Measurements from ENCODE around the gene FNDC5.

The FNDC5 gene

GRCh38 chr1:32864375-32865019, 6.2 kb downstream of the FNDC5 start:
- DNase-seq (ENCODE audit: low spot score): no peak

- no peak for DNase-seq (ENCODE audit: low spot score)
These were observed 6.8 kb downstream of the FNDC5 start for GRCh38 chr1:32863881-32864245.

- DNase-seq (ENCODE audit: low spot score): no peak
These were observed 7.4 kb downstream of the FNDC5 start for GRCh38 chr1:32863218-32863880.

- no peak for DNase-seq (ENCODE audit: low spot score)
These were observed 8.6 kb downstream of the FNDC5 start for GRCh38 chr1:32861904-32862695.

GRCh38 chr1:32860566-32860965, 10.1 kb downstream of the FNDC5 start:
- no peak for DNase-seq (ENCODE audit: low spot score)

GRCh38 chr1:32859915-32860314, 10.8 kb downstream of the FNDC5 start:
- no peak for DNase-seq (ENCODE audit: low spot score)

DNA sequence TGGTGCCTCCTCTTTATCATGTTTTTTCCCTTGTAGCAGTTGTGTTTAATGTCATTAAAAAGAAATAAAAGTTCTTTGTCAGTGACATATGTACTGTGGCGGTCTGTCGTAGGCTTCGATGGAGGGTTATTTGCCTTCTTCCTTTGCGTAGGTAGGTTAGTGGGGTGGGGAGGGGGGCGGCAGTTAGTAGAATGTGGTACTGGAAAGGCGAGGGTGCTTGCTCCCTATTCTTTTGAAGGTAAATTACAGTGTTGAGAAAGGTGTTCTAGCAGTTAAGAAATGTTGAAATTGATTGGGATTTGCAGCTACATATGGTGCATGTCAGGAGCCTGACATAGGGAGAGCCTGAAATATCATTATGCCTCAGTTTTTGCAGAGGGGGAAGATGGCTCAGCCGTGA, 11.9 kb downstream of the FNDC5 start:
- DNase-seq (ENCODE audit: low spot score): no peak

GRCh38 chr1:32858136-32858535, 12.6 kb downstream of the FNDC5 start:
- no peak for DNase-seq (ENCODE audit: low spot score)

DNA sequence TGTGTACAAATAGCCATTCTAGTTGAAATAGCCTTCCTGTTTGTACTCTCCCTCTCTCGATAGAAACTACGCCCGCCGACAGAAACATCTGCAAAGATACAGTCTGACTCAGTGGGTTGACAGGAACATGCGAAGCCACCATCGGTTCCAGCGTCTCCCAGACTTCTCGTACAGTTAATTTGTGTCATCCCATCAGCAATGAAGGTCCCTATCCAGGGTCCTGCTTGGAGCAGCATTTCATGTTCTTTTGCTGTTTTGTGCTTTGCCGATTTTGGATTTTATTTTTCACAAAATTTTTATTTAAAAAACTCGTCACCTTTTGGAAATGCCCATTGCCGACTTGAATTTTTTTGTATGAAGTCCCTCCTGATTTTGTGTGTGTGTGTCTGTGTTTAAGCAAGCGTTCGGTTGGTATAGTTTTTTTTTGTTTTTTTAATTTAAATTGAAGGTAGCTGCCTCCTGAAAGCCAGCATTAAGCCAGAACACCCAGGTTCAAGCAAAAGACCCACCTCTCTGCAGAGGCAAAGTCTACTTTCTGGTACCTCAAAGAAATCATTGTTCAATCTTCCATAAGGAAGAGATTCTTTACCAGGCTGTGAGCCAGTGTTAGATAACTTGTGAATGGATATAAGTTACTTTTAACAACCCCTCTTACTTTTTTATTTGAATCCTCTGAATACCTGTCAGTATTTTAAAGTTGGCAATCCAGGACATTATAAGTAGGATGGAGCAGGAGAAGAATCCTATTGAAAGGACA, 14.7 kb downstream of the FNDC5 start:
- DNase-seq (ENCODE audit: low spot score): no peak

DNA sequence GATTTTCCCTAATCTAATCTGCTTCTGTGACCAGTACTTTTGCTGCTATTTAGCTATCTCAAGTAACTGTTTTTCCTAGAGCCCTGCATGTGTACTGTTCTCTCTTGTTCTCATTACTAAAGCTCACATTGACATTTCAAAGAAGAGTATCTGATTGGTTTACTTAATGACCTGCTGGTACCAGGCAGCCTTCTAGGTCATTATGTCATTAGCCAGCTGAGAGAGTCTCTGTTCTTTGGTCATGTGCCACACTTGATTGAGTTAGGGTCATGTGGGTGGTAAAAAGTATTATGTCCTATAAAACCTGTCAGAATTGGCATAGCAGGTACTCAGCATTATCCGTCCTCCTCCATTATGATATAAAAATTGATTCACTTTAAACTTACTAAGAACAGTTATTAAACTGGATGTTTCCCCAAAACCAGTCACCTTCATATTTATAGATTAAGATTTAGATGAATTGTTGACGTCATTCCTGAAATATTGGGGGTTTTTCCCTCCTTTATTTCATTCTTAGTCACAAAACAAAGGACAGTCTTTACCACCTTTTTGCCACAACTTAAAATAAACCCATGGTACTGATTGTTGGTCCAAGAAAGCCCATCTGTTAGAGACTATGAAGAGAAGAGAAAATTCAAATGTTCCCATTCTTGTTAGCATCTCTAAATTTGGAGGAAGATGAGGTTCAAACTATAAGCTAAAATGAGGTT, 22.2 kb downstream of the FNDC5 start:
- DNase-seq (ENCODE audit: low spot score): no peak

DNA sequence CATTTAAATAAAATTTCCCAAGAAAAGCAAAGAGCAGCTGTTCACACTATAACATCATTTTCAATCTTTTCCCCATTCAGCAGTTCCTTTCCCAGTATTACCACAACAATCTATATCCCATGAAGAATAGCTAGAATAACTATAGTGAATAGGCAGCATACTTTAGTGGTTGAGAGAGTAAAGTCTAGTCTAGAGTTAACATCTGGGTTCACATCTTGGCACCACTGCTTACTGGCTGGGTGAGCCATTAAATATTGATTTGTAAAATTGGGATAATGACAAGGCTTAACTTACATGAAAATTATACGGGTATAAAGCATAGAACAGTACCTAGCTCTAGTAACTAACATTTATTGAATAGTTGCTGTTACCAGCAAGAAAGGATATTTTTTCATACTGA, 38.8 kb downstream of the FNDC5 start:
- no peak for DNase-seq (ENCODE audit: low spot score)

DNA sequence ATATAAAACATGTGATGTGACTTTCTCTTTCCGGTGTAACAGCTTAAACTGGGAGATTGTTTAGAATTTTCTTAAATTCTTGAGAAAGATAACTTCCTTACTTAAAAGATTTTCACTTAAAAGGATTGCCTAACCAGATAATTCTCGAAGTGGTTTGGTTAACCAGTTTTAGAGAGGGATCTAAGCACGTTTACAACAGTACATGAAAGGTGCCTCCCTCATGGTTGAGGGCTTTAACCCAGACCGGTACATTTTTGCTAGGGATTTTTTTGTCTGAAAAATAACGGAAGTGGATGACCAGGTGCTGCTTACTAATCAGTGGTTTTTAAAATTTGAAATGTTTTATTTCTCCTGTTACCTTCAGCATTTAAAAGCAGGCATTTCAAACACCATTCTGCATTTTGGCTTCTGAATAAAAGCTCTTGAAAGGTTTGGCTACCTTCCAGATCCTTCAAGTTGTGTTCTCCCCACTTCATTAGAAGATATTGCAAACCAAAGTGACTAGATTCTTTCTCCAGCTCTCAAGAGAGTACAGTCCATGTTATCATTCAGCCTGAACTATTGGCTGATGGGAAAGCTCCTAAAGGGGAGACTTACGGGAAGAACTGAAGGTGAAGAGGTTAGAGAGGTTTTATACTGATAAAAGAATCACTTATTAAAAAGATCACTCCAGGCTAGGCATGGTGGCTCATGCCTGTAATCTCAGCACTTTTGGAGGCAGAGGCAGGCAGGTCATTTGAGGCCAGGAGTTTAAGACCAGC, 40.4 kb downstream of the FNDC5 start:
- no peak for DNase-seq (ENCODE audit: low spot score)

DNA sequence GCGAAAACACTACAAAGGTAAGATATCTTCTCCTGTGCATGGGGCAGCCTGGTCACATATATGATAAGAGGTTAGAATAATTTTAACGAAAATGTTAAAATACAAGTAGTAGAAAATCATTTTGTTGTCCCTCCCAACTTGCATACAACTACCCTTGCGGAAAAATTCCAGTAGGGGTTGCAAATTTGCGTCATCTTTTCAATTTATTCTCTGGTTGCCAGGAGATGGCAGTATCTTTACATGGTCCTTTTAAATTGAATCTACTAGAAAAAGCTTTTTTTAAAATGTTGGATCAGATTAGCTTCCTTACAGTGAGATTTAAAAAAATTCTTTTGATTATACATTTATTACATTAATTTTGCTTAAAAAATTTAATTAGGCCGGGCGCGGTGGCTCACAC, 42.4 kb downstream of the FNDC5 start:
- no peak for DNase-seq (ENCODE audit: low spot score)

DNA sequence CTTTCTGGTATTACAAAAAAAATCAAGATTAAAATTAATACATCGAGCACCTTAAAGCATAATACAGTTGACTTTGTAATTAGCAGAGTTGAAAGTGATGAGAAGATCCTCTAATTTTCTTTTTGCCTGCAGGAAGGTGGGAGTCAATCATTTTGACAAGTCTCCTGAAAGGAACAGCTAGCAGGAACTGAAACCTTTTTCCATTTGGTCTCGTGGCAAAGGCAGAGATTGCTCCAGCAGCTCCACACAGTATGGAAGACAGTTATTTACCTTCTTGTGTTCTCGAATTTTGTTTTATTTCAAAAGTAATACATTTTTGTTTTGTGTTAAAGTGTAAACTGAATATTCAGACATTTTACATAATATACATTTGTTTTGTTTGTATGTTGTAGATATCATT, 45.5 kb downstream of the FNDC5 start:
- DNase-seq (ENCODE audit: low spot score): no peak

GRCh38 chr1:32818804-32819541, 51.7 kb downstream of the FNDC5 start:
- DNase-seq (ENCODE audit: low spot score): peak; percentile 42

DNA sequence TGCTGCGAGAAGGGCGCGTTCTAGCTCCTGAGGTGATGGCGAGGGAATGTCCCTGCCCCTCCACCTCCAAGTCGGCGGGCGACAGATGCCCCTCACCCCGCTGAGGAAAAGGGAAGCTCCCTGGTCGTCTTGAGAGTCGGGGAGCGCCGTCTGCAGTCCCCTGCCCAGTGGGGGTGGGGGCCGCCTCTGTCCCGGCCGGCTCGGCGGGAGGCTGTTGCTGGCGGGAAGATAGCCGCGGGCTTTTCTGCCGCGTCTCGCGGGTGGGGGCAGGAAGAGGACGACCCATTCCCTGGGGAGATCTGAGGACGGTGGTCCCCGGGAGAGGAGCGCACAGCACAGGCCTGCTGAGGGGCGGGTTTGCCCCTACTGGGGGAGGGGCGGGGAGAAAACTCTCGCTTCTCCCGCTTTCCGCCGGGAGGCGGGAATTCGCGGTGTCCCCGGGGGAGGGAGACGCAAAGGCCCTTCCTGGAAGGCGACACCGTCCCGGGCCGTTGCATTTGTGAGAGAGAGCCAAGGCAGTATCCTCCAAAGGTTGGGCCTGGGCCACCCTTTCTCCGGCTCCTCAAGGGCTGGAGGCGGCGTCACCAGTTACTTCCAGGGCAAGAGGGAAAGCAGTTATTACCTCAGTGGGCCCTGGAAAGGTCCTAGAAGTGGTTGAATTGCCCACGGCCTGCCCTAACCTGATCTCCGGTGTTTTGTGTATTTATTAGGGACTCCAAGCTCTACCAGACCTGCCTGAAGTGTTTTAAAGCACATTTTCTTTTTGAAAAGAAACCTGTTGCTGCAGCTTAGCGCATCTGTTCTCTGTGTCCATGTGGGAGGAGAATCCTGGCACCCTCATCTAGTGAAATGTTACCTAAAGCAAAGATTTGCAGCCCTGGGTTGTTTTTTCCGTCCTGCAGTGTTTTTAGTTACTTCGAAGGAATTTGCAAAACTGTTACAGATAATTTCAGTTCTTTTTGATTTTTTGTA, 52.6 kb downstream of the FNDC5 start:
- peak; percentile 16 for DNase-seq (ENCODE audit: low spot score)

DNA sequence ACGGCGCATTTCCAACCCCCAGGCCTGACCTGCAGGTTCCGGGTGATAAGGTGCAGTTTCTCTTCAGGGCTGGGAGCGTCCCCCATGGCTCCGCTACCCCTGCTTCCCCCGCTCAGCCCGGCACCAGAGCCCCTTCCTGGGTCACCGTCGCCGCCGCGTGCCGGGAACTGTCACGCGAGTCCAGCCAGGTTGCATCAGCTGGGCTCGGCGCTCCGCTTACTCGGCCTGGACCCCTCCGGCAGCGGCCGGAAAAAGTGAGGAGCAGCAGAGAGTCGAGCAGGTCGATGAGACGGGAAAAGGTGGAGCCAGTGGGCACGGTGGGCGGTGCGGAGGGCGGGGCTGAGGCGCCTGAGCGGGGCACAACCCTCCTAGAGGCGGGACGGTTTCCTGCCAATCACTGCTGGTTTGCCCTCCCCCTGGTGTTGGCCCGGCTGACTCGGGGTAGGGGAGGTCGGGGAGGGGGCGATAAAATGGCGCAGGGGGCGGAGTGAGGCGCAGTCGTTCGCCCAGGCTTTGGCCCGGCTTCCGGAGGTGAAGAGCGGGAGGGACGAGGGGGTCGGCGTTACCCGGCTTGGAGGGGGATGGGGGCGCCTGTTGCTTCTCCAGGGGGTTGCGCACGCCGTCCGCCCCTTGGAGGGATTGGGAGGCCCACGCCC, 53.4 kb downstream of the FNDC5 start, which contains the start of the genes S100PBP and YARS1:
Gene S100PBP (plus strand): TSS at position 495 of the 656 bp plus-strand sequence. CDS start 8,447 bp downstream, outside the sequence.
Gene YARS1 (minus strand): TSS at position 200 of the 656 bp plus-strand sequence. CDS start 114 bp downstream, at position 86.
- peak; percentile 99 for DNase-seq (ENCODE audit: low spot score)

DNA sequence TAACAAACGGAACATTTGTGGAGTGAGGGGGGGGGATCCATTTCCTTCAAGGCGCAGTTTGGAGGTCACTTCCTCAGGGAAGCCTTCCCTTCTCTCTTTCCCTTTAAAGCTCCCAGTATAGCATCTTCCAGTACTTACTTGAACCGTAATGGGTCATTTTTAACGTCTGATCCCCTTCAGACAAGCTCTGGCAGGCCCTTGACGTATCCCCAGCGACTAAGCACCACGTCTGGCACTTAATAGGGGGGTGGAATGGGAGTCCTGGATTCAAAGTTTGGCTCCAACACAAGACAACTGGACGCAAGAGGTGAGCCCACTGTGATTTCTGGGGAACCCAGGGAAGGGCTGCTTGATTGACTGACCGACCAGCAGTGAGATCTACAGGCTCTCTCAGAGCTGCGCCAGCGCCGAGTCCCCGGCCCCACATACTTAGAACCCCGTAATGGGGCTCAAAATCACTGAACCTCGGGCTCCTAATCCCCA, 54.0 kb downstream of the FNDC5 start:
- no peak for DNase-seq (ENCODE audit: low spot score)

Data from CD4-positive, alpha-beta T cell treated with Interleukin-2 at 100 ng/mL for 4 hours (primary cell).